Measurements from ENCODE around the gene LGALS4.
"Not testable (repeated sequence)": the region's sequence is repeated elsewhere in the genome, so short reads cannot be mapped to it uniquely, and the experiment has no call there.

LGALS4 gene

DNA sequence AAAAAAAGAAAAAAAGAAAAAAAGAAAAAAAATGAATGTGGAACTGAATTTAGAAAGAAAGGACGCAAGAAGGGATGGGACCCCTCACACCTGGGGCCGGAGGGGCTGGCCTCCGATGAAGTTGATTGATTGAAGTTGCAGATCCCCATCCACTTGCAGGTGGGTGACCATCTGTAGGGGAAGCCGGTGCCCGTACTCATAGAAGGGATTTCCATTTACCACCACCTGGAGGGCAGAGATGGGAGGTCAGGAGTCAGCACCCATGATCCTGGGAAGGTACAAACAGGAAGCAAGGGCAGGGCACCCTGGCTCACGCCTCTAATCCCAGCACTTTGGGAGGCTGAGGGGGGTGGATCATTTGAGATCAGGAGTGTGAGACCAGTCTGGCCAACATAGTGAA is 6.4 kb downstream of the LGALS4 start:
- Histone ChIP-seq H3K36me3 (ENCODE audit: control insufficient read depth, insufficient read depth, low read length) (no peaks in the 10 kb centered on the region), H3K4me3 (ENCODE audit: low read length) (no peak overlapping the region), H3K27ac (ENCODE audit: low read length) (no peak overlapping the region), H3K27me3 (ENCODE audit: control insufficient read depth, insufficient read depth, low read length) (no peaks in the 10 kb centered on the region), H3K4me1 (ENCODE audit: control insufficient read depth, insufficient read depth, low read length) (no peaks in the 10 kb centered on the region), H3K9me3 (ENCODE audit: control insufficient read depth, insufficient read depth, low read length) (no peaks in the 10 kb centered on the region)
- DNase-seq (ENCODE audit: low read depth, low spot score), result no peak
- no CpG with 5 or more reads among the region's 6 CpGs for WGBS (ENCODE audit: insufficient coverage, insufficient read length)

DNA sequence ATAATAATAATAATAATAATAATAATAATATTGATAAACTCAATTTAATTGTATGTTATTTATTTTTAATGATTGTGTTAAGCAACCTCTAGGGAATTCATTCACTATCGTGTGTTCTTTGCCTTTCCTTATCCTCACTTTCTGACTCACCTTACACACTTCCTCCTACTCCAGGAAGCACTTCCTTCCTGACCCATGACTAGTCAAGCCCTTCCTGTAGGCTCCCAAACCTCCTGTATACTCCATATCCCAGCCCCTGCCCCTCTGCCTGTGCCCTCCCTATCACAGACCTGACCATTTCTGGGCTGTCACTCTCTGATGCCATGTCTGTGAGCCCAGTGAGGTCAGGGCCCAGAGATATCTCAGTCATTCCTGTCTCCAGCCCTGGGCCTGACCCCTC is 7.6 kb downstream of the LGALS4 start:
- no CpG with 5 or more reads among the region's 1 CpG for WGBS (ENCODE audit: insufficient coverage, insufficient read length)
- Histone ChIP-seq H3K4me1 (ENCODE audit: control insufficient read depth, insufficient read depth, low read length) (no peaks in the 10 kb centered on the region), H3K9me3 (ENCODE audit: control insufficient read depth, insufficient read depth, low read length) (no peaks in the 10 kb centered on the region), H3K4me3 (ENCODE audit: low read length) (no peak overlapping the region), H3K36me3 (ENCODE audit: control insufficient read depth, insufficient read depth, low read length) (no peaks in the 10 kb centered on the region), H3K27ac (ENCODE audit: low read length) (no peak overlapping the region), H3K27me3 (ENCODE audit: control insufficient read depth, insufficient read depth, low read length) (no peaks in the 10 kb centered on the region)
- no peak for DNase-seq (ENCODE audit: low read depth, low spot score)

- no CpG with 5 or more reads among the region's 10 CpGs for WGBS (ENCODE audit: insufficient coverage, insufficient read length)
Observed at GRCh38 chr19:38803543-38803942, 9.2 kb downstream of the LGALS4 start.

GRCh38 chr19:38801359-38802095 is 11.2 kb downstream of the LGALS4 start:
- H3K27ac ChIP-seq (ENCODE audit: low read length), result no peak overlapping the region
- no CpG with 5 or more reads among the region's 12 CpGs for WGBS (ENCODE audit: insufficient coverage, insufficient read length)
- no peak for DNase-seq (ENCODE audit: low read depth, low spot score)
- no peaks in the 10 kb centered on the region for H3K36me3 ChIP-seq (ENCODE audit: control insufficient read depth, insufficient read depth, low read length)
- H3K4me1 ChIP-seq (ENCODE audit: control insufficient read depth, insufficient read depth, low read length), result no peaks in the 10 kb centered on the region
- no peaks in the 10 kb centered on the region for H3K27me3 ChIP-seq (ENCODE audit: control insufficient read depth, insufficient read depth, low read length)
- H3K4me3 ChIP-seq (ENCODE audit: low read length), result no peak overlapping the region
- no peaks in the 10 kb centered on the region for H3K9me3 ChIP-seq (ENCODE audit: control insufficient read depth, insufficient read depth, low read length)

More at GRCh38 chr19:38803543-38803942, 9.2 kb downstream of the LGALS4 start:
- H3K4me3 ChIP-seq (ENCODE audit: low read length), result no peak overlapping the region
- no peaks in the 10 kb centered on the region for H3K36me3 ChIP-seq (ENCODE audit: control insufficient read depth, insufficient read depth, low read length)
- H3K27me3 ChIP-seq (ENCODE audit: control insufficient read depth, insufficient read depth, low read length), result no peaks in the 10 kb centered on the region
- H3K4me1 ChIP-seq (ENCODE audit: control insufficient read depth, insufficient read depth, low read length), result no peaks in the 10 kb centered on the region
- H3K9me3 ChIP-seq (ENCODE audit: control insufficient read depth, insufficient read depth, low read length), result no peaks in the 10 kb centered on the region
- H3K27ac ChIP-seq (ENCODE audit: low read length), result no peak overlapping the region
- DNase-seq (ENCODE audit: low read depth, low spot score), result no peak

DNA sequence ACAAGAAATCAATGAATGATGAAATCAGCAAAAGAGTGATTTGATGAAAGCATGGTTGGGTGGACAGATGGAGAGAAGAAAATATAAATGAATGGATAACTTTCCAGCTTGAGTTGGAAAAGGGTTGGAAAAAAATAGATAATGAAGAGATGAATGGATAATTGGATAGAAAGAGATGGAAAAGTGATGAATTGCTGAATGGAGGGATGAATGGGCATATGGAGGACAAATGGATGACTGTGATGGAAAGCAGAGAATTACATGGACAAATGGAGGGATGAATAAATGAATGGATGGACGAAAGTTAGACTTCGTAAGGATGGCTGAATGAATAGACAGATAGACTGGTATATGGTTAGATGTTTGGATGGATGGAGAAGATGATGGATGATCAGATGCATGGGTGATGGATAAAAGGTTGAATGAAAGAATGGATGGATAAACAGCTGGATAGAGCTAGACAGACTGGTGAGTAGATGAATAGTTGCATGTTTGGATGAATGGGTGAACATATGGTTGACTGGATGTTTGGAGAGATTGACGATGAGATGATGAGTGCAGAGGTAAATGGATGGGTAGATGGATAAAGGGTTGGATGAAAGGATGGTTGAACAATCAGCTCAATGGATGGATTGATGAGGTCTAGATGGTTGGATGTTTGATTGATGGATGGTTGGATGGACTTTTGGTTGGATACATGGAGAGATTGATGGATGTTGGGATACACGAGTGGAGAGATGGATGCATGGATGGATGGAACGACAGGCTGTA is 12.0 kb downstream of the LGALS4 start:
- Histone ChIP-seq H3K9me3 (ENCODE audit: control insufficient read depth, insufficient read depth, low read length) (no peaks in the 10 kb centered on the region), H3K4me3 (ENCODE audit: low read length) (no peak overlapping the region), H3K36me3 (ENCODE audit: control insufficient read depth, insufficient read depth, low read length) (no peaks in the 10 kb centered on the region), H3K27ac (ENCODE audit: low read length) (no peak overlapping the region), H3K27me3 (ENCODE audit: control insufficient read depth, insufficient read depth, low read length) (no peaks in the 10 kb centered on the region), H3K4me1 (ENCODE audit: control insufficient read depth, insufficient read depth, low read length) (no peaks in the 10 kb centered on the region)
- WGBS (ENCODE audit: insufficient coverage, insufficient read length), result 100% methylated on average over 4 of the region's 5 CpGs
- DNase-seq (ENCODE audit: low read depth, low spot score), result no peak

DNA sequence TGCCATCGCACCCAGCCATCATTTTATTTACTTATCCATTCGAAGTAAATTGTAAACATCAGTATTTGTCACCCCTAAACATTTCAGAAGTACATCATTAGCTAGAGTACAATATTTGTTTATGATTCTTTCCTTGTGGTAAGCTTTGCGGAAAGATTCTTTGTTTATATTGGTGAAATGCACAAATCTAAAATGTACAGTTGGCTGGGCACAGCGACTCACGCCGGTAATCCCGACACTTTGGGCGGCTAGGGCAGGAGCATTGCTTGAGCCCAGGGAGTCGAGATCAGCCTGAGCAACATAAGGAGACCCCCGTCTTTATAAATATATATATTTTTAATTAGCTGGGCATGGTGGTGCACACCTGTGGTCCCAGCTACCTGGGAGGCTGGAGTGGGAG is 13.6 kb downstream of the LGALS4 start:
- H3K36me3 ChIP-seq (ENCODE audit: control insufficient read depth, insufficient read depth, low read length), result no peaks in the 10 kb centered on the region
- no peak for DNase-seq (ENCODE audit: low read depth, low spot score)
- H3K4me3 ChIP-seq (ENCODE audit: low read length), result no peak overlapping the region
- no peaks in the 10 kb centered on the region for H3K4me1 ChIP-seq (ENCODE audit: control insufficient read depth, insufficient read depth, low read length)
- no peaks in the 10 kb centered on the region for H3K27me3 ChIP-seq (ENCODE audit: control insufficient read depth, insufficient read depth, low read length)
- no peak overlapping the region for H3K27ac ChIP-seq (ENCODE audit: low read length)
- no peaks in the 10 kb centered on the region for H3K9me3 ChIP-seq (ENCODE audit: control insufficient read depth, insufficient read depth, low read length)
- no CpG with 5 or more reads among the region's 10 CpGs for WGBS (ENCODE audit: insufficient coverage, insufficient read length)

DNA sequence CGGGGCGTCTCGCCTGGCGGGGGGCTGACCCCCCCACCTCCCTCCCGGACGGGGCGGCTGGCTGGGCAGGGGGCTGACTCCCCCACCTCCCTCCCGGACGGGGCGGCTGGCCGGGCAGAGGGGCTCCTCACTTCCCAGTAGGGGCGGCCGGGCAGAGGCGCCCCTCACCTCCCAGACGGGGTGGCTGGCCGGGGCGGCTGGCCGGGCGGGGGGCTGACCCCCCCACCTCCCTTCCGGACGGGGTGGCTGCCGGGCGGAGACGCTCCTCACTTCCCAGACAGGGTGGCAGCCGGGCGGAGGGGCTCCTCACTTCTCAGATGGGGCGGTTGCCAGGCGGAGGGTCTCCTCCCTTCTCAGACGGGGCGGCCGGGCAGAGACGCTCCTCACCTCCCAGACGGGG is 15.0 kb downstream of the LGALS4 start:
- not testable (repeated sequence) for H3K36me3 ChIP-seq (ENCODE audit: control insufficient read depth, insufficient read depth, low read length); H3K9me3 ChIP-seq (ENCODE audit: control insufficient read depth, insufficient read depth, low read length); H3K27me3 ChIP-seq (ENCODE audit: control insufficient read depth, insufficient read depth, low read length); H3K27ac ChIP-seq (ENCODE audit: low read length); H3K4me3 ChIP-seq (ENCODE audit: low read length); H3K4me1 ChIP-seq (ENCODE audit: control insufficient read depth, insufficient read depth, low read length); DNase-seq (ENCODE audit: low read depth, low spot score)
- no CpG with 5 or more reads among the region's 33 CpGs for WGBS (ENCODE audit: insufficient coverage, insufficient read length)

- H3K27me3 ChIP-seq (ENCODE audit: control insufficient read depth, insufficient read depth, low read length), result no peaks in the 10 kb centered on the region
- no peaks in the 10 kb centered on the region for H3K4me1 ChIP-seq (ENCODE audit: control insufficient read depth, insufficient read depth, low read length)
- H3K4me3 ChIP-seq (ENCODE audit: low read length), result no peak overlapping the region
- H3K27ac ChIP-seq (ENCODE audit: low read length), result no peak overlapping the region
- H3K36me3 ChIP-seq (ENCODE audit: control insufficient read depth, insufficient read depth, low read length), result no peaks in the 10 kb centered on the region; the same call in 1 of the 2 replicates
- H3K9me3 ChIP-seq (ENCODE audit: control insufficient read depth, insufficient read depth, low read length), result no peaks in the 10 kb centered on the region
- WGBS (ENCODE audit: insufficient coverage, insufficient read length), result no CpG with 5 or more reads among the region's 2 CpGs
- no peak for DNase-seq (ENCODE audit: low read depth, low spot score)
Observed at GRCh38 chr19:38796154-38796553, 16.6 kb downstream of the LGALS4 start.

DNA sequence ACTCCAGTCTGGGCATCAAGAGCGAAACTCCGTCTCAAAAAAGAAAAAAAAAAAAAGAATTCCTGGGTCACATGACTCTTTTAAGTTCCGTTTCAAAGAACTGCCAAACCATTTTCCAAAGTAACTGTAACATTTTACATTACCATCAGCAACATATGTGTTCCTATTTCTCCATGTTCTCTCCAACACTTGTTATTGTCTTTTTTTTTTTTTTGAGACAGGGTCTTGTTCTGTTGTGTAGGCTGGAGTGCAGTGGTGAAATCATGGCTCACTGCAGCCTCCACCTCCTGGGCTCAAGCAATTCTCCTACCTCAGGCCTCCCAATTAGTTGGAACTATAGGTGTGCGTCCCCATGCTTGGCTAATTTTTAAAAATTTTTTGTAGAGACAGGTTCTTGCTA is 17.2 kb downstream of the LGALS4 start:
- H3K27me3 ChIP-seq (ENCODE audit: control insufficient read depth, insufficient read depth, low read length), result no peaks in the 10 kb centered on the region
- no CpG with 5 or more reads among the region's 4 CpGs for whole genome bisulfite sequencing (ENCODE audit: insufficient coverage, insufficient read length)
- DNase-seq (ENCODE audit: low read depth, low spot score), result no peak
- H3K9me3 ChIP-seq (ENCODE audit: control insufficient read depth, insufficient read depth, low read length), result no peaks in the 10 kb centered on the region
- no peak overlapping the region for H3K4me3 ChIP-seq (ENCODE audit: low read length)
- H3K27ac ChIP-seq (ENCODE audit: low read length), result no peak overlapping the region
- no peaks in the 10 kb centered on the region for H3K4me1 ChIP-seq (ENCODE audit: control insufficient read depth, insufficient read depth, low read length)
- H3K36me3 ChIP-seq (ENCODE audit: control insufficient read depth, insufficient read depth, low read length), result no peaks in the 10 kb centered on the region; the same call in 1 of the 2 replicates

DNA sequence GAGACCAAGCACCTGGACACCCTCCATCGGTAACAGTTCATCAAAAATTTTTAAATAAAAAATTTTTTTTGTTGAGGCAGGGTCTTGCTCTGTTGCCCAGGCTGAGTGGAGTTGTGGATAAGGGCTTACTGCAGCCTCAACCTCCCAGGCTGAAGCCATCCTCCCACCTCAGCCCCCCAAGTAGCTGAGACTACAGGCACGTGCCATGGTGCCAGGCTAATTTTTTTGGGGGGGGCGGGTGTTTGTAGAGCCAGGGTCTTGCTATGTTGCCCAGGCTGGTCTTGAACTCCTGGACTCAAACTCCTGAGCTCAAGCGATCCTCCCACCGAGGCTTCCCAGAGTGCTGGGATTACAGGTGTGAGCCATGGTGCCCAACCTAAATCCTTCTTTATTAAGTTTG is 19.1 kb downstream of the LGALS4 start:
- WGBS (ENCODE audit: insufficient coverage, insufficient read length), result no CpG with 5 or more reads among the region's 5 CpGs
- Histone ChIP-seq H3K27me3 (ENCODE audit: control insufficient read depth, insufficient read depth, low read length) (no peaks in the 10 kb centered on the region), H3K27ac (ENCODE audit: low read length) (no peak overlapping the region), H3K4me1 (ENCODE audit: control insufficient read depth, insufficient read depth, low read length) (no peaks in the 10 kb centered on the region), H3K9me3 (ENCODE audit: control insufficient read depth, insufficient read depth, low read length) (no peaks in the 10 kb centered on the region), H3K36me3 (ENCODE audit: control insufficient read depth, insufficient read depth, low read length) (no peaks in the 10 kb centered on the region; the same call in 1 of the 2 replicates), H3K4me3 (ENCODE audit: low read length) (no peak overlapping the region)
- DNase-seq (ENCODE audit: low read depth, low spot score), result no peak
